Stimulated activated CD8-positive, alpha-beta memory T cell treated with anti-CD3 and anti-CD28 coated beads, Interleukin-15, amount 100 ng/mL, for 24 hours (primary cell): Measurements from ENCODE around the gene CTCF.

Experiments used
- DNase-seq: peaks from one replicate; pipeline ENCODE4 v3.0.0-alpha.2; 2020; ENCODE audit warnings: low read depth

The CTCF gene

DNA sequence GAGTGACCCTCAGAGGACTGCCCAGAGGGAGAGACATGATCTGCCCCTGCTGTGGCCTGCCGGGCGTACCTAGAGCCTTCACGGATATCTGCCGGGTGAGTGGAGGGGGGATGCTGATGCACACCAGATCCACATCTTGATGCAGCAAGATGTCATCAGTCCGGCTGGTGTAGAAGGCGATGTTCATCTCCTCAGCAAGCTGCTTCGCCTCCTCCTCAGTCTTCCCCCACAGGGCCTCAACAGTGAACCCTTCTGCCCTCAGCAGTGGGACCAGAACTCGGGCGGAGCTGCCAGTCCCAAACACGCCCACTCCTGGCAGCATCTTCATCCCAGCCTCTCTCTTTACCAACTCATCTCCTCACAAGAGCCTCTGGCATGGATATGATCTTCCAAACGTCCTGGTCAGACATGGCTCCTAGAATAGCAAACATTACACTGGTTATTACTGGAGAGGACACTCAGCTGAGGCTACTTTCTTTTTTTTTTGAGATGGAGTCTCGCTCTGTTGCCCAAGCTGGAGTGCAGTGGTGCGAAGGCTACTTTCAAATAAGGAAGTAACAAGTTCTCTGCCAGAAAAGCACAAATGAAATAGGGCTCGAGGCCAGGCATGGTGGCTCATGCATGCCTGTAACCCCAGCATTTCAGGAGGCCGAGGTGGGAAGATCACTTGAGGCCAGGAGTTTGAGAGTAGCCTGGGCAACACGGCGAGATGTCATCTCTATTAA is 123.2 kb downstream of the CTCF start:
- DNase-seq: no peak
